Left ventricle myocardium inferior (tissue), 1 donor: Measurements from ENCODE around the gene USP7. TPM values are rescaled to one million over a fixed set of nuclear protein-coding genes. Genes with fewer than 3 reads are reported as not detected.

ENCODE experiments used
- DNase-seq: peaks from one replicate; pipeline ENCODE4 v3.0.0-alpha.2; 2020
- H3K27ac ChIP-seq: fragments of 200-600 bp; replicated peaks from 2 replicates; pipeline ENCODE4 v1.8.0; 2021
- H3K27me3 ChIP-seq: fragments of 200-600 bp; 2 replicates; pipeline ENCODE4 v1.8.0; 2021; ENCODE audit warnings: low read depth
- H3K36me3 ChIP-seq: fragments of 200-600 bp; 2 replicates; pipeline ENCODE4 v1.8.0; 2021
- H3K4me1 ChIP-seq: fragments of 200-600 bp; 2 replicates; pipeline ENCODE4 v1.8.0; 2021
- H3K4me3 ChIP-seq: fragments of 200-600 bp; 2 replicates; pipeline ENCODE4 v1.8.0; 2021; ENCODE audit warnings: mild to moderate bottlenecking, moderate library complexity
- H3K9me3 ChIP-seq: fragments of 200-600 bp; replicated peaks from 2 replicates; pipeline ENCODE4 v1.8.0; 2021
- intact Hi-C: fragments of 100-400 bp; cut with micrococcal nuclease; formaldehyde crosslinking; loops from one replicate; pipeline ENCODE4 v1.11.0; 2022
- total RNA-seq: library from RNA; stranded (reverse); fragmentation: NEBNext Ultra II Directional; extraction: Animal tissue kit (Norgen Biotek cat#: 25700); gene quantifications from one replicate; pipeline ENCODE4 v1.2.1, GENCODE V29; 2021
- TF ChIP-seq, protein P1 (sequence below): fragments of 200-600 bp; IDR thresholded peaks from 2 replicates; pipeline ENCODE4 v1.8.0; 2021; ENCODE audit warnings: antibody characterized with exemption, mild to moderate bottlenecking, borderline replicate concordance
- donor health status: DM: no; HTN: yes; CAD: no; lungs with severe emphysema.

USP7 gene
- total RNA-seq, 1 donor from 2014 or later, result 54.7 TPM

DNA sequence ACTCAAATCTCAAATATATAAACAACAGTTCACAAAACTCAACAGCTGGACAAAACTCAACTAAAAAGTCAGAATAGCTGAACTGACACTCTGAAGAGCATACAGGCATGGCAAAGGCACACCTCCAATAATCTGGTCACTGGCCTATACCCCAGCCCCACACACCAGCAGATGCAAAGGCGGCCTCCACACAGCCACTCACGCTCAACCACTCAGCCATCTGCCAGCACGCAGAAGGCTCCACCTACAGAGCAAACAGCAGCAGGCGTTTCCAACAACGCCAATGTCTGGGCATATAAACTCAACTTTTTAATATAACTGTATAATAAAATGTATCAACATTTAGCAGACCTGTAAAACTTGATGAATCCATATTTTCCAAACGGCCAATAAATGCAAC is 17.2 kb downstream of the USP7 start:
- intact Hi-C loops, result no loop called here
- no peak for DNase-seq
- Histone ChIP-seq H3K27me3 (no peaks in the 10 kb centered on the region), H3K9me3 (no peaks in the 10 kb centered on the region), H3K4me3 (no peak overlapping the region), H3K36me3 (no peaks in the 10 kb centered on the region), H3K4me1 (peaks cover 99% of the 10 kb centered on the region), H3K27ac (no peak overlapping the region)
- TF ChIP-seq, protein P1, sequence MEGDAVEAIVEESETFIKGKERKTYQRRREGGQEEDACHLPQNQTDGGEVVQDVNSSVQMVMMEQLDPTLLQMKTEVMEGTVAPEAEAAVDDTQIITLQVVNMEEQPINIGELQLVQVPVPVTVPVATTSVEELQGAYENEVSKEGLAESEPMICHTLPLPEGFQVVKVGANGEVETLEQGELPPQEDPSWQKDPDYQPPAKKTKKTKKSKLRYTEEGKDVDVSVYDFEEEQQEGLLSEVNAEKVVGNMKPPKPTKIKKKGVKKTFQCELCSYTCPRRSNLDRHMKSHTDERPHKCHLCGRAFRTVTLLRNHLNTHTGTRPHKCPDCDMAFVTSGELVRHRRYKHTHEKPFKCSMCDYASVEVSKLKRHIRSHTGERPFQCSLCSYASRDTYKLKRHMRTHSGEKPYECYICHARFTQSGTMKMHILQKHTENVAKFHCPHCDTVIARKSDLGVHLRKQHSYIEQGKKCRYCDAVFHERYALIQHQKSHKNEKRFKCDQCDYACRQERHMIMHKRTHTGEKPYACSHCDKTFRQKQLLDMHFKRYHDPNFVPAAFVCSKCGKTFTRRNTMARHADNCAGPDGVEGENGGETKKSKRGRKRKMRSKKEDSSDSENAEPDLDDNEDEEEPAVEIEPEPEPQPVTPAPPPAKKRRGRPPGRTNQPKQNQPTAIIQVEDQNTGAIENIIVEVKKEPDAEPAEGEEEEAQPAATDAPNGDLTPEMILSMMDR, result no peak

DNA sequence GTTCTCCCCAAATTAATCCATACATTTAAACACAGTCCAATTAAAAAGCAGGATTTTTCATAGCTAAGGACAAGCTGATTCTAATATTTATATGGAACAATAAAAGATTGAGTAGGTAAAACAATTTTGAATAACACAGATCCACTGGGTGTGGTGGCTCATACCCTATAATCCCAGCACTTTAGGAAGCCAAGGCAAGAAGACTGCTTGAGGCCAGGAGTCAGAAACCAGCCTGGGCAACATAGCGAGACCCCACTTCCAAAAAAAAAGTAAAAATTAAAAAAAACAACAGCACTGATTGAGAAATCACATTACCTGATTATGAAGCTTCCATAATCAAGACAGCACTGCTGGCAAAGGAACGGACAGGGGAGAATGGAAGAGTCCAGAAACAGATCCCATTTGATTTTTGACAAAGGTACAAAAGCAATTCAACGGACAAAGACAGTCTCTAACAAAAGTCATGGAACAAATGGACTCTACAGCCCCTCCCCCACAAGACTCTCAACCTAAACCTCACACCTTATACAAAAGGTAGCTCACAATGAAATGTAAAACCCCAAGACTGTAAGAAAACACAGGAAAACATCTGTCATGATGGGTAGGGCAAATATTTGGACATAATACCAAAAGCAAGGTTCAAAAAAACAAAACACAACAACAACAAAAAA is 17.9 kb downstream of the USP7 start:
- Histone ChIP-seq H3K9me3 (no peaks in the 10 kb centered on the region), H3K4me3 (no peak overlapping the region), H3K4me1 (peaks cover 97% of the 10 kb centered on the region), H3K27me3 (no peaks in the 10 kb centered on the region), H3K27ac (no peak overlapping the region), H3K36me3 (no peaks in the 10 kb centered on the region)
- DNase-seq, result no peak
- TF ChIP-seq, protein P1, result no peak
- intact Hi-C loops, result no loop called here

DNA sequence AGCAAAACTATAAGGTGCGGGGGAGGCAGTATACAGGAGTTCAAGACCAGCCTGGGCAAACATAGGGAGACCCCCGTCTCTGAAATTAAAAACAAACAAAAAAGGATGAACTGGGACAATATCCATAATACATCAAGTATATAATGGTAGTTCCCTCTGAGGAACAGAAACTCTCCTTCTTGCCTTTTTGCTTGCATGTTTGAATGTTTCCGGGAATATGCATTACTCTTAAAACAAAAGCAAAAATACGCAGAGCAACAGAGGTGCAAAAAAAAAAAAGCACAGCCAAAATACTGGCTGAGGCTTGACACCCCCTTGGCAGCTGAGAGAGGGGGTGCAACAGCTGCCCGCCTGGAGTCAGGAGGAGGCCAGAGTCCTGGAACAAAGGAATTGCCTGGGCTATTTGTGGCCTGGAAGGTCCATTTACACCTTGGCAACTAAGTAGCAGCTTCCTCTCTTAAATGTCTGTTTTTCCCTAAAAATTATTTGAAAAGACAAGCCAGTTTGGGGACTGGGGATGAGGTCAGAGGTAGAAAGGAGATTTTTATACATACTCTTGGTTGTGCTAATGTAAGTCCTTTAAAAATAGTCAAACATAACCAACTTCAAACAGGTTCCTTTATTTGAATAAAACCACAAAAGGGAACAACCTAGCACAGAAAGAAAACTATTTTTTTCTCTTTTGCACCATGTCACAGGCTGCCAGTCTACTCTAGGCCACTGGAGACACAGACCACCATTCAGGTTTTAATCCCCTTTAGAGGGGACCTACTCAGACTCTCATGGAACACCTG is 19.5 kb downstream of the USP7 start:
- Histone ChIP-seq H3K27ac (no peak overlapping the region), H3K4me3 (no peak overlapping the region), H3K4me1 (peaks cover 97% of the 10 kb centered on the region), H3K27me3 (no peaks in the 10 kb centered on the region), H3K9me3 (no peaks in the 10 kb centered on the region), H3K36me3 (no peaks in the 10 kb centered on the region)
- intact Hi-C loops, result no loop called here
- DNase-seq, result no peak
- TF ChIP-seq, protein P1, result no peak

DNA sequence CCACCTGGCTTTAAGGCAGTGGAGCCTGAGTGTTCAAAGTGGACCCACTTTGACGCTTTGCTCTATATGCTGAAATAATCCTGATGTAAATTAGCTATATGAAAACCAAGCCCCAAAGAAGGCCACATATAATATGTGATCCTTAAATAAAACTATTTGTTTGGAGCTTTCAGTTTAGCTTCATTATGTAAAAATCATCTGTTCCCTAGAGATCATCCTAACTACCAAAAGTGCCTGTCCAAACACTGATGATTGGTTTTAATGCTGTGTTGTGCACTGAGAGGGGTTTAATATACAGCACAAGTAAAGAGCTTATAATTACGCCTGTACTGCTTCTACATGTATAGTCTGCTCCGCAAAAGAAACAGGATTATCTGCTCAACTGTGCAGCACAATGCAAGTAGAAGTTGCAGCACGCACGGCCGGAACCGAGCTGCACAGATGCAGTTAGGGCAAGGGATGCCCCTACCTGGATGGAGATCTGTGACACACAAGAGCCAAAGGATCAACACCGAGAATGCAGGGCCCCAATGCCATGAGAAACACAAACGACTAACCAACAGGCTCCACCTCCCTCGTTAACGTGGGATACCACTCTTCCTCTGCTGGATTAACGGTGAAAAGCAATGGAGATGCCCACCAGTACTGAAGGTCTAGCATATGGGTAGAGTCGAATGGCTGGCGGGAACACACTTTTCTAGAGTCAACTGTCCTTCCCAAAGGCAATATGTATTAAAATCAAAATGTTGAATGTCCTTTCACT is 20.5 kb downstream of the USP7 start:
- Histone ChIP-seq H3K27ac (no peak overlapping the region), H3K9me3 (no peaks in the 10 kb centered on the region), H3K27me3 (no peaks in the 10 kb centered on the region), H3K4me1 (peaks cover 98% of the 10 kb centered on the region), H3K4me3 (no peak overlapping the region), H3K36me3 (no peaks in the 10 kb centered on the region)
- no peak for DNase-seq
- intact Hi-C loops, result no loop called here
- TF ChIP-seq, protein P1, result no peak

DNA sequence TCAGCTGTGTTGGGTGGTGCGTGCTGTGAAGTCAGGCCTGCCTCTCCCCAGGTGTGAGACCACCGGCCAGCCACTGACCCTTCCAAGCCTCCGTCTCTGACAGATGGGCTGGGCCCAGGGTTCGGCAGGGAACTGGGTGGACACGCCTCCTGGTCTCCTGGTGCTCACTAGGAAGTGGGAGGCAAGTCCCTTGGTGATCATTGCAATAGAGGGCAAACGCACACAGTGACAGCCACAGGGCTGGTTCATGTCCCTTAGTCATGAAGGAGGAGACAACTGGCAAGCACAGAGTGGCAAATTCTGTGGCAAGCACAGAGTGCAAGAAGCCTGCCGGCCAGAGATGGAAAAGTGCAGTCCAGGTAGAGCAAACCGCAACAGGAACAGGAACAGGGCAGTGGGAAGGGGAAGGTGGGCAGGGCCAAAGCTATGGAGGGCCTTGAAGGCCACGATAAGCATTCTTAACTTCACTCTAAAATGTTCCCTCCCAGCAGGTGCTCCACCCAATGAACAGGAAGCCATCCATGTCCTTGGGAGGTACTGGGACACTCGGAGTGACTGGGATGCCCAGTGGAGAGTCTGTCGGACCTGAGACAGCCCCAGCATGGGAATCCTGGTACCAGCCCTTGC is 21.9 kb downstream of the USP7 start:
- Histone ChIP-seq H3K36me3 (no peaks in the 10 kb centered on the region), H3K27ac (no peak overlapping the region), H3K4me3 (no peak overlapping the region), H3K9me3 (no peaks in the 10 kb centered on the region), H3K27me3 (no peaks in the 10 kb centered on the region), H3K4me1 (peaks cover 99% of the 10 kb centered on the region)
- intact Hi-C loops, result no loop called here
- TF ChIP-seq, protein P1, result no peak
- no peak for DNase-seq
